GM12878 (cell line): ENCODE data around the gene FLVCR2. TPM values are rescaled to one million over a fixed set of nuclear protein-coding genes. Genes with fewer than 3 reads are reported as not detected.

Source experiments
- ATAC-seq: fragments of 200-7000 bp; cut with Tn5 transposase; 3 replicates; pipeline ENCODE4 v1.9.1; 2020; ENCODE audit warnings: mild to moderate bottlenecking, moderate library complexity
- BruUV-seq: library from RNA; stranded (reverse); fragments of 400-500 nt; replicated peaks from 2 replicates; lab custom pipeline; 2021; lab: Mats Ljungman, UMichigan
- CTCF ChIA-PET: fragments of 300-600 bp; sonication (Branson Sonifier 250); formaldehyde crosslinking; extraction: SDS; loops from one replicate; lab custom pipeline; 2021; ENCODE audit warnings: inconsistent platforms; lab: Yijun Ruan, JAX
- POLR2A ChIA-PET: fragments of 350-600 bp; formaldehyde crosslinking; extraction: SDS; loops from one replicate; lab custom pipeline; 2021; ENCODE audit warnings: inconsistent platforms; lab: Charles Lee
- RAD21 ChIA-PET: fragments of 300-600 bp; sonication (Branson Sonifier 250); formaldehyde crosslinking; loops from one replicate; lab custom pipeline; 2023; ENCODE audit warnings: antibody characterized with exemption; ENCODE audit not compliant: unreplicated experiment; lab: Charles Lee
- SMC1A ChIA-PET: fragments of 300-600 bp; sonication (Branson Sonifier 250); formaldehyde crosslinking; loops from one replicate; lab custom pipeline; 2023; ENCODE audit not compliant: unreplicated experiment, uncharacterized antibody; lab: Charles Lee
- DNase-seq: peaks from one replicate; pipeline ENCODE4 v3.0.0-alpha.2; 2011; ENCODE audit warnings: low read depth, low spot score
- FAIRE-seq: peaks from 3 replicates; lab custom pipeline; 2011; peaks lifted over from hg19 to GRCh38; lab: Jason Lieb, UNC
- H2AFZ ChIP-seq: 2 replicates; pipeline ENCODE4 v1.6.0; 2011; ENCODE audit warnings: low read depth, low read length, control low read depth; ENCODE audit not compliant: control insufficient read depth
- H3K27ac ChIP-seq: 2 replicates; pipeline ENCODE4 v1.5.1; 2011; ENCODE audit warnings: control low read depth; ENCODE audit not compliant: control insufficient read depth, insufficient read depth
- H3K27me3 ChIP-seq, 2 experiments: replicated peaks in 1 of 2; 2 replicates each; pipeline versions ENCODE4 v1.6.0 to v1.6.1; 2011; ENCODE audit warnings: low read length in 1 of 2; ENCODE audit not compliant: control insufficient read depth in 2 of 2, insufficient read depth in 2 of 2
- H3K36me3 ChIP-seq, 2 experiments: 2 replicates each; pipeline ENCODE4 v1.5.1; 2011; ENCODE audit warnings: low read length in 1 of 2; ENCODE audit not compliant: control insufficient read depth in 2 of 2, insufficient read depth in 2 of 2
- H3K4me1 ChIP-seq: 2 replicates; pipeline ENCODE4 v1.6.1; 2011; ENCODE audit warnings: mild to moderate bottlenecking, low read length, moderate library complexity, mixed read lengths; ENCODE audit not compliant: control insufficient read depth, insufficient read depth
- H3K4me2 ChIP-seq: 2 replicates; pipeline ENCODE4 v1.6.0; 2011; ENCODE audit warnings: control low read depth; ENCODE audit not compliant: control insufficient read depth, insufficient read depth
- H3K4me3 ChIP-seq: fragments of 200-600 bp; sonication (generic); 2 replicates; pipeline ENCODE4 v1.5.1; 2016
- H3K79me2 ChIP-seq: 2 replicates; pipeline ENCODE4 v1.6.0; 2011; ENCODE audit warnings: low read length; ENCODE audit not compliant: control insufficient read depth, insufficient read depth
- H3K9ac ChIP-seq: 2 replicates; pipeline ENCODE4 v1.8.0; 2011; ENCODE audit warnings: low read length, control low read depth, mixed read lengths; ENCODE audit not compliant: control insufficient read depth, insufficient read depth
- H3K9me3 ChIP-seq: replicated peaks from 3 replicates; pipeline ENCODE4 v1.5.1; 2011; ENCODE audit warnings: mild to moderate bottlenecking, low read length; ENCODE audit not compliant: control insufficient read depth, insufficient read depth
- H4K20me1 ChIP-seq: 2 replicates; pipeline ENCODE4 v1.6.0; 2011; ENCODE audit not compliant: control insufficient read depth, insufficient read depth
- CBX3 ChIP-seq: fragments of 200-600 bp; sonication (generic); IDR thresholded peaks from 2 replicates; pipeline ENCODE4 v1.6.1; 2016; ENCODE audit warnings: low read depth, borderline replicate concordance
- DPF2 ChIP-seq: fragments of 450-650 bp; IDR thresholded peaks from 2 replicates; pipeline ENCODE4 v1.6.1; 2017; ENCODE audit warnings: mild to moderate bottlenecking
- SMC3 ChIP-seq: IDR thresholded peaks from 2 replicates; pipeline ENCODE4 v1.6.1; 2011; ENCODE audit warnings: low read length, improper control_type of control experiment, borderline replicate concordance
- SRF ChIP-seq, 2 experiments: IDR thresholded peaks; 2 replicates each; pipeline ENCODE4 v1.6.1; 2011; ENCODE audit warnings: low read depth in 2 of 2, low read length in 2 of 2, mild to moderate bottlenecking in 1 of 2, moderate library complexity in 1 of 2
- ZSCAN29 ChIP-seq: fragments of 450-650 bp; IDR thresholded peaks from 2 replicates; pipeline ENCODE4 v1.6.1; 2017; ENCODE audit warnings: mild to moderate bottlenecking, moderate library complexity
- ZZZ3 ChIP-seq: IDR thresholded peaks from 2 replicates; pipeline ENCODE4 v1.6.1; 2011; ENCODE audit warnings: low read depth; ENCODE audit not compliant: control insufficient read depth, insufficient read length
- WGBS: methylation state at CpG from one replicate; pipeline ENCODE4 v1.1.6; 2016; ENCODE audit warnings: low lambda C conversion rate; ENCODE audit not compliant: insufficient replicate concordance, insufficient coverage; ENCODE audit errors: missing lambda C conversion rate; 5-methylcytosine and 5-hydroxymethylcytosine counted together
- in situ Hi-C: fragments of 300-500 bp; cut with MboI; formaldehyde crosslinking; loops from 9 replicates; pipeline ENCODE4 v1.14.3; 2018; ENCODE audit warnings: mixed read lengths
- intact Hi-C: fragments of 100-400 bp; cut with micrococcal nuclease; formaldehyde crosslinking; loops from one replicate; pipeline ENCODE4 v1.14.2; 2022; ENCODE audit not compliant: unreplicated experiment
- polyA plus RNA-seq, 11 experiments: library from polyadenylated mRNA; depleted of rRNA in 4 of 11; unstranded in 6 of 11; stranded (reverse) in 5 of 11; fragments of >200 nt; fragmentation: Nextera tagmentation in 4 of 11; fragmentation: Illumina TruSeq in 1 of 11; extraction: Ambion mirVana in 4 of 11; extraction: Trizol in 1 of 11; gene quantifications; 1 replicate in 1 of 11; 2 replicates in 10 of 11; pipeline versions ENCODE4 v1.2.1 to v1.2.3, GENCODE V29; 2011 to 2016; ENCODE audit warnings: inconsistent platforms in 2 of 11, missing spikeins in 2 of 11, low read depth in 1 of 11
- total RNA-seq, 4 experiments: library from RNA; depleted of rRNA in 3 of 4; stranded (reverse); fragments of >200 nt in 3 of 4; fragmentation: Illumina TruSeq in 1 of 4; extraction: Trizol in 1 of 4; gene quantifications; 2 replicates each; pipeline versions ENCODE4 v1.2.1 to v1.2.3, GENCODE V29; 2013 to 2021

The FLVCR2 gene
- total and polyA plus RNA-seq, 10 of the 15 experiments (the other 5 are each of a cell fraction or from before 2014, with no cell fraction given): 0.24 to 3.7 (median 1.6) TPM

DNA sequence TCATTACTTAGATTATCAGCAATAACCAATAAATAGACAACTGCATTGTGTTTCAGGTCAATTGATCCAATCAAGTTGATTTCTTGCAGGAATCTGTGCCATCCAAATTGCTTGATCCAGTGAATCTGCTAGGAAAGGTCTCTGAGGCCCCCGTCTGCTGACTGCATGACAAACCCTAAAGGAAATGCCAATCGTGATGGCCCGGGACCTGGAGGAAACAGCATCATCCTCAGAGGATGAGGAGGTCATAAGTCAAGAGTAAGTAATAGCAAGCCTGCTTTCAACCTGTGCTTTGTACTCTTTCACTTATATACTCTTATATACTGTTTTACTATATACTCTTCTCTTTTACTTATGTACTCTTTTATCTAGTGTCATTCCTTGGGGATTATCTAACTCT is 84.5 kb downstream of the FLVCR2 start:
- no peak overlapping the region for H3K27ac ChIP-seq
- whole genome bisulfite sequencing: 94% methylated on average over 3 of the region's 3 CpGs
- no peak overlapping the region for H2AFZ ChIP-seq
- TF ChIP-seq CBX3 (no peak), ZZZ3 (no peak), DPF2 (no peak), ZSCAN29 (no peak), SMC3 (no peak), SRF (IDR thresholded peaks at IDR 0.05; ENCODE audit: low read depth in 2 of 2, low read length in 2 of 2) (no peak)
- no peaks in the 10 kb centered on the region for H3K9me3 ChIP-seq
- H3K27me3 ChIP-seq: no peaks in the 10 kb centered on the region
- ChIA-PET CTCF (interaction anchor here (1.3 to 2.1 kb wide), 3 partner anchors 9 to 145 kb away, joined by 3 to 11 read pairs (median 8); no protein-coding TSS in a partner anchor), RAD21 (interaction anchor here (1.5 kb wide), 1 partner anchor 9 kb away, joined by 5 read pairs; no protein-coding TSS in a partner anchor), SMC1A (interaction anchor here (1.6 to 2.1 kb wide), 2 partner anchors 8 to 10 kb away, joined by 7 to 10 read pairs; no protein-coding TSS in a partner anchor), POLR2A (interaction anchor here (0.6 kb wide), 1 partner anchor 824 kb away, joined by 4 read pairs; no protein-coding TSS in a partner anchor)
- no peak for DNase-seq
- no peaks in the 10 kb centered on the region for H3K4me1 ChIP-seq
- peaks cover 33% of the 10 kb centered on the region for H3K79me2 ChIP-seq
- no peak overlapping the region for H3K4me3 ChIP-seq
- no peaks in the 10 kb centered on the region; a peak in 1 of 4 replicates for H3K36me3 ChIP-seq
- no peak overlapping the region for H3K9ac ChIP-seq
- no peak for ATAC-seq
- in situ Hi-C loops (no loop called here), intact Hi-C loops (loop anchor here (5.0 kb wide), 1 partner anchor 166 kb away; no protein-coding TSS in a partner anchor)
- no peak overlapping the region for H3K4me2 ChIP-seq
- FAIRE-seq: no peak
- H4K20me1 ChIP-seq: no peaks in the 10 kb centered on the region
- no TSS peak for BruUV-seq
